ENCODE data around the gene EPHA2.
"Not testable (repeated sequence)": the region's sequence is repeated elsewhere in the genome, so short reads cannot be mapped to it uniquely, and the experiment has no call there.

Gene EPHA2

DNA sequence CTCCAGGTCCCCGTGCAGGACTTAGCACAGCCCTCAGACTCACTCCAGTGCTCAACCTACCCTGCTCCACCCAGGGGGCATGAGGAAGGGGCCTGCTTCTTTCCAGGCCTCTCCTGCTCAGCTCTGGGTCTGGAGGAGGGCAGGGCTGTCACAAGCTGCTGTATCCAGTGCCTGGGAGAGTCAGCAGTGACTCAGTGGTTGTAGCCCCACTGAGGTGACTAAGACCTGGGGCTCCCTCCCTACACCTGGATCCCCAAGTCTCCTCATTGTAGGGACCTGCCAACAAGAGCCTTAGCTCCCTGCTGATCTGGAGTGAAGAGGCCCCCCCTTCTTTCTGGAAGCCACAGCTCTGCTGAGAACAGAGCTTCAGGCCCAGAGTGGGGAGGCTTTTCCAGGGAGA is 46.3 kb downstream of the EPHA2 start:
- no peak for TF ChIP-seq Cebpa-rat (IDR thresholded peaks at IDR 0.05)
- Histone ChIP-seq H3K4me1 (no peaks in the 10 kb centered on the region), H3K27ac (no peak overlapping the region), H3K4me3 (no peak overlapping the region), H4K20me1 (no peaks in the 10 kb centered on the region; the same call in 1 of the 2 replicates), H3K4me2 (no peak overlapping the region), H3K36me3 (no peaks in the 10 kb centered on the region), H3K9ac (no peak overlapping the region), H3K27me3 (peaks cover 10% of the 10 kb centered on the region; the same call in 1 of the 2 replicates), H3K9me3 (peaks cover 29% of the 10 kb centered on the region)

DNA sequence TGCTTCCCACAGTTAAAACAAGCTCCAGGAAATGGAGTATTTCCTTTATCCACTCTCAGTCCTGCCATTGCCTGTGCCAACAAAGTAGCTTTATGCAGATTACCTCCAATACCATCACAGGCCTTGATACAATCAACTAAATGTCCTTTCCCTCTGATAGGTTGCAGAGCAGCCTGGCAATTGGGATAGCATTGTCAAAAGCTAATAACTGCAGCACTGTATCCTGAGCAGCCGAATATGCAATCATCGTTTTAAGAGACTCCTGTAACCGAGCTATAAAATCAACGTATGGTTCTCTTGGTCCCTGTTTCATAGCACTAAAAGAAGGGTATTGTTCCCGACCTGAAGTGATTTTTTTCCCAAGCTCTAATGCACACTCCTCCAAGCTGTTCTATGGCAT is 48.8 kb downstream of the EPHA2 start:
- not testable (repeated sequence) for H3K4me1 ChIP-seq, H4K20me1 ChIP-seq, H3K9ac ChIP-seq, H3K4me2 ChIP-seq, H3K27me3 ChIP-seq, H3K4me3 ChIP-seq, H3K27ac ChIP-seq, H3K36me3 ChIP-seq
- peaks cover 47% of the 10 kb centered on the region for H3K9me3 ChIP-seq

DNA sequence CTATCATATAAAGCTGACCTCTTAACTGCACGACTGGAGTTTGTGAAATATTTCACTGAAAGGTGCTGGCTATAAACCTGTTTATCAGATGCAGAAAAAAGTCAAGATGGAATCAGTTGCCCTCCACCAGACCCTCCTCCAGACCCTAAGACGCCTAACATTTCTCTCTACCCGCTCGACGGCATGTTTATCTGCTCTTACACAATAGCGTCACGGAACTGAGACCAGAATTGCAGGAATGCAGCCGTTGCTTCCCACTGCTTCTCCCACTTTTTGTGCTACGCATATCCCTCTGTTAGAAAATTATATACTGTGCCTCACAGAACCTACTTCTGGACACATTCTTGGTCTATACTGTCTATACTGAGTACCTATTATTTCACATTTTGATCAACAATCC is 54.2 kb downstream of the EPHA2 start:
- H3K4me1 ChIP-seq: no peaks in the 10 kb centered on the region
- H3K4me2 ChIP-seq: no peak overlapping the region
- H3K27ac ChIP-seq: no peak overlapping the region
- H3K4me3 ChIP-seq: no peak overlapping the region
- H3K36me3 ChIP-seq: no peaks in the 10 kb centered on the region
- no peaks in the 10 kb centered on the region for H4K20me1 ChIP-seq
- H3K9ac ChIP-seq: no peak overlapping the region
- no peak for TF ChIP-seq Cebpa-rat (IDR thresholded peaks at IDR 0.05)
- H3K9me3 ChIP-seq: peaks cover 20% of the 10 kb centered on the region
- H3K27me3 ChIP-seq: no peaks in the 10 kb centered on the region

DNA sequence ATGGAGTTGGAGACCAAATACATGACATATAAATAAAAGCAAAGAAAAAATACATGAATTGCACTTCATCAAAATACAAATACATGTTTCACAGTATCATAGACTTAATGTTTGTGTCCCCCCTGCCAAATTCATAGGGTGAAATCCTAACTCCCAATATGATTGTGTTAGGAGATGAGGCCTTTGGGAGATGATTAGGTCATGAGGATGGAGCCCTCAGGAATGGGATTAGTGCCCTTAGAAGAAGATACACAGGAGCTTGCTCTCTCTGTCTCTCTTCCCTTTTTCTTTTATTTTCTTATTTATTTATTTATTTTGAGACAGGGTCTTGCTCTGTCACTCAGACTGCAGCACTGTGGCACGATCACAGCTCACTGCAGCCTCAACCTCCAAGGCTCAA is 56.5 kb downstream of the EPHA2 start:
- Histone ChIP-seq H3K27me3 (no peaks in the 10 kb centered on the region), H3K36me3 (no peaks in the 10 kb centered on the region), H3K9ac (no peak overlapping the region), H3K4me3 (no peak overlapping the region), H3K27ac (no peak overlapping the region), H4K20me1 (no peaks in the 10 kb centered on the region), H3K4me2 (no peak overlapping the region), H3K9me3 (peaks cover 20% of the 10 kb centered on the region), H3K4me1 (no peaks in the 10 kb centered on the region)
- TF ChIP-seq Cebpa-rat (IDR thresholded peaks at IDR 0.05): no peak

DNA sequence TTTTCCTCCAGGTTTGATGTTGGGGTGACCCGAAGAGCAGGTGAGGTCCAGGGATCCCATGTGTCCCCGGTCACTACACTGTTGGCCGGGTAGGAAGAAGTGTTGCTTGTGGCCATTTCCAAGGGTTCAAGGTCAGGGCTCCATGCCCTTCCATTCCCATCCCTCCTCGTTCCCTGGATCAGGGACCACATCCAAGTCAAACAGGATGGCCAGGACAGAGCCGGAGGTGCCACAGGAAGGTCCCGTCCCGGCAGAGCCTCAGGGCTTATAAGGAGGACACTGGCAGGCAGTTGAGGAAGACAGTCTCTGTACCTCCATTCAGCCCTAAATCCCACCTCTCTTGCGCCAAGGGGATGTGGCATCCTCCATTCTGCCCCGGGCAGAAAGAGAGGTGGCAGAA is 60.4 kb downstream of the EPHA2 start:
- Histone ChIP-seq H3K9ac (no peak overlapping the region), H3K4me2 (no peak overlapping the region), H3K36me3 (no peaks in the 10 kb centered on the region), H3K4me1 (no peaks in the 10 kb centered on the region), H3K27me3 (no peaks in the 10 kb centered on the region), H3K9me3 (no peaks in the 10 kb centered on the region), H4K20me1 (no peaks in the 10 kb centered on the region), H3K4me3 (no peak overlapping the region), H3K27ac (no peak overlapping the region)
- no peak for TF ChIP-seq Cebpa-rat (IDR thresholded peaks at IDR 0.05)

DNA sequence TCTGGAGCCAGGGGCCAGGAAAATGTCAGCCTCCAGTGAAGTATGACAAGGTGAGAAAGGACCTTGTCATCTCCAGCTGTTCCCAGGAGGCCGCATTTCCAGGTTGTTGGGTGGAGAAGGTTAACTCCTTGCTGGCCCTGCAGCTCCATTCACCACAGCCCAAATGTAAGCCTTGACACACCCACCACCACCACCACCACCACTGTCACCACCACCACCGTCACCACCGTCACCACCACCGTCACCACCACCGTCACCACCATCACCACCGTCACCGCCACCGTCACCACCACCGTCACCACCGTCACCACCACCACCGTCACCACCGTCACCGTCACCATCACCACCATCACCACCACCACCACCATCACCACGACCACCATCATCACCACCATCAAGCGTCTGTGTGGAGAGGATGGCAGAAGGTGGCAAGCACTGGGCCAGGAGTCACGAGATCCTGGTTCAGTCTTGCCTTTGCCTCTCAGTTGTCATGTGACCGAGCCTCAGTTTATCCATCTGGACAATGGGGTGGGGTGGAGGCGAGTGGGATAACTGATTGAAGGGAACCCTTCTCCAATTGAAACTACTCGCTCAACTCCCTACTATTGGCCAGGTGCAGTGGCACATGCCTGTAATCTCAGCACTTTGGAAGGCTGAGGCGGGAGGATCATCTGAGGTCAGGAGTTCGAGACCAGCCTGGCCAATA is 61.3 kb downstream of the EPHA2 start:
- Histone ChIP-seq H3K36me3 (no peaks in the 10 kb centered on the region), H3K9ac (no peak overlapping the region), H3K4me3 (no peak overlapping the region), H3K27me3 (no peaks in the 10 kb centered on the region), H3K4me1 (peaks cover 6% of the 10 kb centered on the region; the same call in 1 of the 2 replicates), H3K9me3 (no peaks in the 10 kb centered on the region), H4K20me1 (no peaks in the 10 kb centered on the region), H3K4me2 (no peak overlapping the region), H3K27ac (no peak overlapping the region)
- TF ChIP-seq Cebpa-rat (IDR thresholded peaks at IDR 0.05): no peak

DNA sequence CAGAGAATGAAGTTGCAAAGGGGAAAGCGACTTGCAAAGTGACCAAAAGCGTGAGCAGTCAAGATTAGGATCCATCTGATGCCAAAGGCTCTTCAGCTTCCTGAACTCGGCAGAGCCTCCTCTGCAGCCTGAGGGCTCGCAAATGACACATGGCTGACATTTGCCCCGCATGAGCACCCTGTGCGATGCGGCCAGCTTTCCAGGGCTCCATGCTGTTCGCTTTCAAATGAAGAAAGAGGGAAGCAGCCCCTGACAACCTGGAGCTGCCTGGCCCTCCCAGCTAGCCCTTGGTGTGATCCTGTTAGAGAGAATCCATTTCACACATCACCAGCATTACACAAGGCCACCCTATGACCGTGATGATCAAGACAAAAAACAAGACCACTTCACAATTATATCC is 62.3 kb downstream of the EPHA2 start:
- TF ChIP-seq Cebpa-rat (IDR thresholded peaks at IDR 0.05): no peak
- Histone ChIP-seq H3K27me3 (no peaks in the 10 kb centered on the region), H3K4me1 (peaks cover 14% of the 10 kb centered on the region), H3K27ac (no peak overlapping the region), H3K9me3 (no peaks in the 10 kb centered on the region), H4K20me1 (no peaks in the 10 kb centered on the region), H3K4me3 (no peak overlapping the region), H3K36me3 (no peaks in the 10 kb centered on the region), H3K4me2 (no peak overlapping the region), H3K9ac (no peak overlapping the region)

DNA sequence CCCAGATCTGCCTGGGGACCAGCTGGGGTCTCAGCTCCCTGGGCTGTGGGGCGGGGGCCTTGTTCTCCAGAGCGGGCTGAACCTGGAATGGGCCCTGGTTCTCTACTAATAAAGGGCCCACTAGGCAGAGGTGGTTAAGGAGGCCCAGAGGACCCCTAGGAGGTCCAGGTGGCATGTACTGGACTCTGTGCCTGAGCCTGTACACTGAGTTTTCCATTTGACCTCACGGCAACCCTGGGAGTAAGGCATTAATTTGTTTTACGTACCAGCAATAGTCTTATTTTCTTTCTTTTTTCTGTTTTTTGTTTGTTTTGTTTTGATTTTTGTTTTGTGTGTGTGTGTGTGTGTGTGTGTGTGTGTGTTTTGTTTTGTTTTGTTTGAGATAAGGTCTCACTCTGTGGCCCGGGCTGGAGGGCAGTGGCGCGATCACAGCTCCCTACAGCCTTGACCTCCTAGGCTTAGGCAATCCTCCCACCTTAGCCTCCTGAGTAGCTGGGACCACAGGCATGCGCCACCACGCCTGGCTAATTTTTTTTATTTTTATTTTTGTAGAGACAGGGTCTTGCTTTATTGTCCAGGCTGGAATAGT is 62.9 kb downstream of the EPHA2 start:
- H4K20me1 ChIP-seq: no peaks in the 10 kb centered on the region
- H3K9me3 ChIP-seq: no peaks in the 10 kb centered on the region
- no peak overlapping the region for H3K4me2 ChIP-seq
- no peak for TF ChIP-seq Cebpa-rat (IDR thresholded peaks at IDR 0.05)
- H3K36me3 ChIP-seq: no peaks in the 10 kb centered on the region
- H3K27me3 ChIP-seq: no peaks in the 10 kb centered on the region
- H3K4me3 ChIP-seq: no peak overlapping the region
- H3K27ac ChIP-seq: no peak overlapping the region
- H3K4me1 ChIP-seq: peaks cover 20% of the 10 kb centered on the region
- no peak overlapping the region for H3K9ac ChIP-seq

DNA sequence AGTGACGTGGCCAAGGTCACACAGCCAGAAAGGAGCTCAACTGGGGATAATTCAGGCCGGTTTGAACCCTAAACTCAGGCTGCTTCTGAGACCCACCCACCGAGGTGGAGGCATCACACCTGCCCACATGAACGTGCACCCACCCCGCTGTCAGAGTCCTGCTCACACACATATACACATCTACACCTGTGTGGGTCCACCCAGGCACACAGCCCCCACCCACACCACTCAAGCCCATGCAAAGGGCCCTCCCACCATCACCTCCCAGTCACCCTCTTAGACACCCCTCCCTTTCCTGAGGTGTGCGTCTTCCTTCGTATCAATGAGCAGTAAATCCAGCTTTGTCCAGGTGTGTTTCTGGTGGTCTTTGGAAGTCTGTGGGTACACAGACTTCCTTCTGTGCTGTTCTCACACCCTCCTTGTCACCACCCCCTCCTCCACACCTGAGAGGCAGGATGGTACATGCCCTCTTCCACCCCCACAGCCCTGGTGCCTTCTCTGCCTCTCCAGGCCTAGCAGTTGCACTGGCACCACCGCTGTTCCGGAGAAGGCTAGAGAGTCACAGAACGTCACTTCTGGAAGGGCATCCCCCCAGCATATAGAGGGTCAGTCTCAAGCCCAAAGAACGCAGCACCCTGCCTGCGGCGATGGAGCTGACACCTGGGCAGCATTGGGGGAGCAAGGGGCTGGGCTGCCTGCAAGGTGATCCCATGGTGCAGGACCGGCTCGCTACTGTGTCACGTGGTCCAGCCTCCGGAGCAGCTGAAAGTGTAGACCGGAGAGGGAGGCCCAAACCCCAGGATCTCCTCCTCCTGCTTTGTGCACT is 63.6 kb downstream of the EPHA2 start:
- Histone ChIP-seq H3K9me3 (no peaks in the 10 kb centered on the region), H3K4me3 (no peak overlapping the region), H3K4me2 (no peak overlapping the region), H3K4me1 (peaks cover 27% of the 10 kb centered on the region), H3K9ac (no peak overlapping the region), H4K20me1 (no peaks in the 10 kb centered on the region), H3K36me3 (no peaks in the 10 kb centered on the region), H3K27me3 (no peaks in the 10 kb centered on the region), H3K27ac (no peak overlapping the region)
- no peak for TF ChIP-seq Cebpa-rat (IDR thresholded peaks at IDR 0.05)

DNA sequence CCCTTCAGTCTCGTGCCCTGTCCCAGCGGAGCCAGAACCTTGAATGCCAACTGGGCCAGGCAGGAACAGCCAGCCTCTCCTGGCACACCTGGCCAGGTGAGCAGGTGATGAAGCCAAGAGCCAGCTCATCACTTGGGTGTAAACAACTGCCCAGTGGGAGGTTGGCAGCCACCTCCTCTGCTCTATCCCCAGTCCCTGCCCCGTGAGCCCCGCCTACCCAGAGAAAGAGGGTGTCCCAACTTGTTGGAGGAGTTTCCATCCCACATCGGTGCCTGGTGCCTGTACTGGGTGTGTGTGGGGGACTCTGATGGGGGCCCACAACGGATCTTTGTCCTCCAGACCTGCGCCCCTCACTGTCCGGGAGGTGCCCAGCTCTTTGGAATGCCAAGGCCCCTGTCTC is 64.6 kb downstream of the EPHA2 start:
- Histone ChIP-seq H3K27me3 (no peaks in the 10 kb centered on the region), H4K20me1 (no peaks in the 10 kb centered on the region), H3K9ac (no peak overlapping the region), H3K27ac (no peak overlapping the region), H3K4me2 (no peak overlapping the region), H3K4me1 (peaks cover 27% of the 10 kb centered on the region), H3K4me3 (no peak overlapping the region), H3K9me3 (no peaks in the 10 kb centered on the region), H3K36me3 (no peaks in the 10 kb centered on the region)
- TF ChIP-seq Cebpa-rat (IDR thresholded peaks at IDR 0.05): no peak
